Measurements from ENCODE around the gene GTPBP3. TPM values are rescaled to one million over a fixed set of nuclear protein-coding genes. Genes with fewer than 3 reads are reported as not detected.

GTPBP3 gene
- total RNA-seq, 1 donor from 2014 or later = 9.3 TPM

Other genes starting within 250 kb of the GTPBP3 start
- 30.7 TPM for gene USE1, start 122.2 kb upstream of the GTPBP3 start, total RNA-seq
- gene OCEL1, start 111.3 kb upstream of the GTPBP3 start, total RNA-seq = 22.4 TPM
- 77.3 TPM for gene NR2F6, start 91.6 kb upstream of the GTPBP3 start, total RNA-seq
- gene USHBP1, start 72.8 kb upstream of the GTPBP3 start, total RNA-seq = 7.9 TPM
- 77.9 TPM for gene BABAM1, start 70.1 kb upstream of the GTPBP3 start, total RNA-seq
- 0.13 TPM for gene ANKLE1, start 55.7 kb upstream of the GTPBP3 start, total RNA-seq
- gene ABHD8, start 34.1 kb upstream of the GTPBP3 start, total RNA-seq = 12.2 TPM
- 224 TPM for gene MRPL34, start 31.7 kb upstream of the GTPBP3 start, total RNA-seq
- 27.4 TPM for gene DDA1, start 28.0 kb upstream of the GTPBP3 start, total RNA-seq
- gene ANO8, start 2.7 kb upstream of the GTPBP3 start, total RNA-seq = 8.3 TPM
- 18.1 TPM for gene PLVAP, start 39.8 kb downstream of the GTPBP3 start, total RNA-seq
- gene CCDC194, start 56.6 kb downstream of the GTPBP3 start, total RNA-seq = not detected
- 46.5 TPM for gene BST2, start 68.1 kb downstream of the GTPBP3 start, total RNA-seq
- gene MVB12A, start 82.5 kb downstream of the GTPBP3 start, total RNA-seq = 20.3 TPM
- 0.11 TPM for gene TMEM221, start 111.1 kb downstream of the GTPBP3 start, total RNA-seq
- 0.24 TPM for gene NXNL1, start 123.4 kb downstream of the GTPBP3 start, total RNA-seq
- 64.2 TPM for gene SLC27A1, start 133.0 kb downstream of the GTPBP3 start, total RNA-seq
- gene PGLS, start 174.1 kb downstream of the GTPBP3 start, total RNA-seq = 19.6 TPM
- 29.9 TPM for gene COLGALT1, start 218.1 kb downstream of the GTPBP3 start, total RNA-seq